Mononuclear cell (primary cell): ENCODE data around the gene DLG5. TPM values are rescaled to one million over a fixed set of nuclear protein-coding genes. Genes with fewer than 3 reads are reported as not detected.

Source experiments
- H3K27me3 ChIP-seq: 2 replicates; pipeline ENCODE4 v1.6.0; 2011; ENCODE audit warnings: low read length, control low read depth; ENCODE audit not compliant: insufficient read depth
- H3K4me1 ChIP-seq: 2 replicates; pipeline ENCODE4 v1.5.1; 2011; ENCODE audit warnings: mild to moderate bottlenecking, low read length, control low read depth; ENCODE audit not compliant: insufficient read depth
- H3K4me3 ChIP-seq: 2 replicates; pipeline ENCODE4 v1.5.1; 2011; ENCODE audit warnings: mild to moderate bottlenecking, low read length, moderate library complexity
- H3K9me3 ChIP-seq: 2 replicates; pipeline ENCODE4 v1.5.1; 2011; ENCODE audit warnings: low read depth, mild to moderate bottlenecking, control low read depth, low read length
- total RNA-seq: library from RNA; depleted of rRNA; stranded (reverse); fragments of >200 nt; gene quantifications from one replicate; pipeline ENCODE4 v1.2.3, GENCODE V29; 2012

The DLG5 gene
- total RNA-seq, 1 donor, result 3.7 TPM

GRCh38 chr10:77844713-77845445 lies 81.7 kb downstream of the DLG5 start:
- Histone ChIP-seq H3K4me1 (peaks cover 3% of the 10 kb centered on the region), H3K4me3 (no peak overlapping the region), H3K9me3 (no peaks in the 10 kb centered on the region), H3K27me3 (no peaks in the 10 kb centered on the region)

GRCh38 chr10:77844177-77844576 lies 82.4 kb downstream of the DLG5 start:
- peaks cover 3% of the 10 kb centered on the region for H3K4me1 ChIP-seq
- H3K4me3 ChIP-seq, result no peak overlapping the region
- H3K9me3 ChIP-seq, result no peaks in the 10 kb centered on the region
- no peaks in the 10 kb centered on the region for H3K27me3 ChIP-seq

GRCh38 chr10:77843264-77843663 lies 83.3 kb downstream of the DLG5 start:
- Histone ChIP-seq H3K9me3 (no peaks in the 10 kb centered on the region), H3K27me3 (no peaks in the 10 kb centered on the region), H3K4me1 (peaks cover 3% of the 10 kb centered on the region), H3K4me3 (no peak overlapping the region)

- no peak overlapping the region for H3K4me3 ChIP-seq
- no peaks in the 10 kb centered on the region for H3K9me3 ChIP-seq
- H3K4me1 ChIP-seq, result peaks cover 3% of the 10 kb centered on the region
- H3K27me3 ChIP-seq, result no peaks in the 10 kb centered on the region
Observed at GRCh38 chr10:77842652-77843212, 83.8 kb downstream of the DLG5 start.

GRCh38 chr10:77841711-77842375 lies 84.7 kb downstream of the DLG5 start:
- H3K4me1 ChIP-seq, result peaks cover 9% of the 10 kb centered on the region
- H3K27me3 ChIP-seq, result no peaks in the 10 kb centered on the region
- no peaks in the 10 kb centered on the region for H3K9me3 ChIP-seq
- H3K4me3 ChIP-seq, result no peak overlapping the region

- no peak overlapping the region for H3K4me3 ChIP-seq
- no peaks in the 10 kb centered on the region for H3K27me3 ChIP-seq
- peaks cover 17% of the 10 kb centered on the region for H3K4me1 ChIP-seq
- no peaks in the 10 kb centered on the region for H3K9me3 ChIP-seq
Observed at GRCh38 chr10:77840636-77841035, 85.9 kb downstream of the DLG5 start.

GRCh38 chr10:77837925-77838595 lies 88.5 kb downstream of the DLG5 start:
- H3K4me1 ChIP-seq, result peaks cover 17% of the 10 kb centered on the region
- no peak overlapping the region for H3K4me3 ChIP-seq
- no peaks in the 10 kb centered on the region for H3K27me3 ChIP-seq
- H3K9me3 ChIP-seq, result no peaks in the 10 kb centered on the region

GRCh38 chr10:77837248-77837924 lies 89.2 kb downstream of the DLG5 start:
- Histone ChIP-seq H3K9me3 (no peaks in the 10 kb centered on the region), H3K4me1 (peaks cover 17% of the 10 kb centered on the region), H3K27me3 (no peaks in the 10 kb centered on the region), H3K4me3 (no peak overlapping the region)

GRCh38 chr10:77836299-77836820 lies 90.2 kb downstream of the DLG5 start:
- Histone ChIP-seq H3K9me3 (no peaks in the 10 kb centered on the region), H3K4me3 (no peak overlapping the region), H3K4me1 (peaks cover 17% of the 10 kb centered on the region), H3K27me3 (no peaks in the 10 kb centered on the region)

GRCh38 chr10:77835669-77836086 lies 90.9 kb downstream of the DLG5 start:
- Histone ChIP-seq H3K4me1 (peaks cover 17% of the 10 kb centered on the region), H3K27me3 (no peaks in the 10 kb centered on the region), H3K4me3 (no peak overlapping the region), H3K9me3 (no peaks in the 10 kb centered on the region)

- H3K4me1 ChIP-seq, result peaks cover 17% of the 10 kb centered on the region
Observed at GRCh38 chr10:77834943-77835668, 91.4 kb downstream of the DLG5 start.

GRCh38 chr10:77834540-77834939 lies 92.0 kb downstream of the DLG5 start:
- no peaks in the 10 kb centered on the region for H3K27me3 ChIP-seq
- H3K9me3 ChIP-seq, result no peaks in the 10 kb centered on the region
- H3K4me1 ChIP-seq, result peaks cover 17% of the 10 kb centered on the region
- no peak overlapping the region for H3K4me3 ChIP-seq

More at GRCh38 chr10:77834943-77835668, 91.4 kb downstream of the DLG5 start:
- Histone ChIP-seq H3K27me3 (no peaks in the 10 kb centered on the region), H3K4me3 (no peak overlapping the region), H3K9me3 (no peaks in the 10 kb centered on the region)

GRCh38 chr10:77833792-77834191 lies 92.8 kb downstream of the DLG5 start:
- H3K4me1 ChIP-seq, result peaks cover 17% of the 10 kb centered on the region
- no peaks in the 10 kb centered on the region for H3K9me3 ChIP-seq
- H3K27me3 ChIP-seq, result no peaks in the 10 kb centered on the region
- no peak overlapping the region for H3K4me3 ChIP-seq

GRCh38 chr10:77833225-77833624 lies 93.3 kb downstream of the DLG5 start:
- Histone ChIP-seq H3K9me3 (no peaks in the 10 kb centered on the region), H3K4me1 (peaks cover 17% of the 10 kb centered on the region)

More at GRCh38 chr10:77833225-77833624, 93.3 kb downstream of the DLG5 start:
- Histone ChIP-seq H3K4me3 (no peak overlapping the region), H3K27me3 (no peaks in the 10 kb centered on the region)
